8988T (cell line): Measurements from ENCODE around the gene BCAS1.

Experiments used
- DNase-seq: peaks from one replicate; pipeline ENCODE4 v3.0.0; 2011

The BCAS1 gene

GRCh38 chr20:54043076-54043967 lies 27.1 kb downstream of the BCAS1 start:
- DNase-seq, result no peak

GRCh38 chr20:54042021-54042420 lies 28.4 kb downstream of the BCAS1 start:
- no peak for DNase-seq

GRCh38 chr20:54041336-54041735 lies 29.1 kb downstream of the BCAS1 start:
- no peak for DNase-seq

GRCh38 chr20:54040531-54040930 lies 29.9 kb downstream of the BCAS1 start:
- no peak for DNase-seq

GRCh38 chr20:54038961-54039360 lies 31.4 kb downstream of the BCAS1 start:
- no peak for DNase-seq

GRCh38 chr20:54037525-54037924 lies 32.9 kb downstream of the BCAS1 start:
- no peak for DNase-seq

GRCh38 chr20:54029643-54030042 lies 40.8 kb downstream of the BCAS1 start:
- no peak for DNase-seq

- no peak for DNase-seq
These were observed 41.2 kb downstream of the BCAS1 start for GRCh38 chr20:54029176-54029575.

- DNase-seq, result no peak
These were observed 42.0 kb downstream of the BCAS1 start for GRCh38 chr20:54028276-54029011.

GRCh38 chr20:54027704-54028103 lies 42.7 kb downstream of the BCAS1 start:
- DNase-seq, result no peak

- DNase-seq, result no peak
These were observed 43.9 kb downstream of the BCAS1 start for GRCh38 chr20:54026295-54027064.

GRCh38 chr20:54025251-54025771 lies 45.1 kb downstream of the BCAS1 start:
- DNase-seq, result no peak

- DNase-seq, result no peak
These were observed 47.0 kb downstream of the BCAS1 start for GRCh38 chr20:54023406-54023805.

- DNase-seq, result no peak
These were observed 48.8 kb downstream of the BCAS1 start for GRCh38 chr20:54021446-54022235.

GRCh38 chr20:54020868-54021267 lies 49.5 kb downstream of the BCAS1 start:
- DNase-seq, result no peak

GRCh38 chr20:54020348-54020747 lies 50.0 kb downstream of the BCAS1 start:
- DNase-seq, result no peak

- DNase-seq, result no peak
These were observed 50.8 kb downstream of the BCAS1 start for GRCh38 chr20:54019585-54019984.

- DNase-seq, result no peak
These were observed 51.3 kb downstream of the BCAS1 start for GRCh38 chr20:54019127-54019526.

- no peak for DNase-seq
These were observed 52.5 kb downstream of the BCAS1 start for GRCh38 chr20:54017846-54018245.

- DNase-seq, result no peak
These were observed 54.9 kb downstream of the BCAS1 start for GRCh38 chr20:54015496-54015895.

- DNase-seq, result no peak
These were observed 56.0 kb downstream of the BCAS1 start for GRCh38 chr20:54014293-54014926.

GRCh38 chr20:54013471-54013870 lies 56.9 kb downstream of the BCAS1 start:
- no peak for DNase-seq
